ENCODE results near the gene UCKL1. TPM values are rescaled to one million over a fixed set of nuclear protein-coding genes. Genes with fewer than 3 reads are reported as not detected.

UCKL1 gene
- polyA plus RNA-seq, 3 donors: 10.9 to 65.8 (median 14.5) TPM

GRCh38 chr20:63920226-63920625 lies 36.0 kb downstream of the UCKL1 start:
- Histone ChIP-seq H3K4me2 (replicated peaks; ENCODE audit: extremely low read depth, low read length, poor library complexity, severe bottlenecking) (no peak overlapping the region), H4K20me1 (ENCODE audit: insufficient read depth, low read length) (peaks cover 96% of the 10 kb centered on the region), H3K9ac (ENCODE audit: insufficient read depth, low read length, poor library complexity, severe bottlenecking) (no peak overlapping the region), H3K9me3 (replicated peaks in 1 of 2; ENCODE audit: control insufficient read depth in 1 of 2, insufficient read depth in 1 of 2, low read length in 2 of 2) (peaks cover 0 to 9% of the 10 kb centered on the region in 2 donors), H3K27ac (ENCODE audit: low read depth in 1 of 2, low read length in 2 of 2) (no peak overlapping the region), H3K36me3 (replicated peaks in 1 of 2; ENCODE audit: control insufficient read depth in 1 of 2, insufficient read depth in 2 of 2, low read length in 2 of 2) (peaks cover 31 to 91% of the 10 kb centered on the region in 2 donors), H3K4me1 (ENCODE audit: control insufficient read depth in 1 of 2, insufficient read depth in 2 of 2, low read length in 2 of 2) (no peaks in the 10 kb centered on the region), H2AFZ (ENCODE audit: insufficient read depth, low read depth, low read length, poor library complexity, severe bottlenecking) (no peak overlapping the region), H3K4me3 (replicated peaks in 1 of 3; ENCODE audit: low read depth in 2 of 3, low read length in 3 of 3) (no peak overlapping the region), H3K79me2 (ENCODE audit: insufficient read depth, low read length) (peaks cover 95% of the 10 kb centered on the region), H3K27me3 (ENCODE audit: control insufficient read depth in 2 of 2, insufficient read depth in 2 of 2, low read length in 2 of 2) (no peaks in the 10 kb centered on the region)
- Mint-ChIP-seq H3K9me3 (peaks cover 4 to 13% (median 9%) of the 10 kb centered on the region in 7 donors), H3K4me1 (peaks cover 4% of the 10 kb centered on the region), H3K4me3 (no peak overlapping the region), H3K36me3 (peaks cover 35 to 81% of the 10 kb centered on the region in 2 donors), H3K27ac (peak overlapping the region in 1 of 7 donors; percentile 18), H3K27me3 (ENCODE audit: low read depth in 3 of 3) (no peaks in the 10 kb centered on the region)
- no peak for DNase-seq
- TF ChIP-seq CTCF (IDR thresholded peaks at IDR 0.05): no peak
- intact Hi-C loops (cut with micrococcal nuclease): no loop called here
- WGBS (ENCODE audit: insufficient coverage): 85% methylated on average over 12 of the region's 23 CpGs

GRCh38 chr20:63919130-63919529 lies 37.1 kb downstream of the UCKL1 start:
- no peak overlapping the region for H3K4me2 ChIP-seq (replicated peaks; ENCODE audit: extremely low read depth, low read length, poor library complexity, severe bottlenecking)
- no peak overlapping the region for H3K9ac ChIP-seq (ENCODE audit: insufficient read depth, low read length, poor library complexity, severe bottlenecking)
- peaks cover 0 to 9% of the 10 kb centered on the region in 2 donors for H3K9me3 ChIP-seq (replicated peaks in 1 of 2; ENCODE audit: control insufficient read depth in 1 of 2, insufficient read depth in 1 of 2, low read length in 2 of 2)
- H3K36me3 ChIP-seq (replicated peaks in 1 of 2; ENCODE audit: control insufficient read depth in 1 of 2, insufficient read depth in 2 of 2, low read length in 2 of 2): peaks cover 31 to 91% of the 10 kb centered on the region in 2 donors
- H3K79me2 ChIP-seq (ENCODE audit: insufficient read depth, low read length): peaks cover 95% of the 10 kb centered on the region
- H2AFZ ChIP-seq (ENCODE audit: insufficient read depth, low read depth, low read length, poor library complexity, severe bottlenecking): no peak overlapping the region
- 90% methylated on average over 10 of the region's 19 CpGs for WGBS (ENCODE audit: insufficient coverage)
- no peak overlapping the region for H3K4me3 ChIP-seq (replicated peaks in 1 of 3; ENCODE audit: low read depth in 2 of 3, low read length in 3 of 3)
- intact Hi-C loops (cut with micrococcal nuclease): no loop called here
- H3K27me3 ChIP-seq (ENCODE audit: control insufficient read depth in 2 of 2, insufficient read depth in 2 of 2, low read length in 2 of 2): no peaks in the 10 kb centered on the region
- no peaks in the 10 kb centered on the region for H3K4me1 ChIP-seq (ENCODE audit: control insufficient read depth in 1 of 2, insufficient read depth in 2 of 2, low read length in 2 of 2)
- no peak overlapping the region for H3K4me3 Mint-ChIP-seq
- H3K4me1 Mint-ChIP-seq: peaks cover 7% of the 10 kb centered on the region
- peaks cover 4 to 13% (median 9%) of the 10 kb centered on the region in 7 donors for H3K9me3 Mint-ChIP-seq
- peaks cover 96% of the 10 kb centered on the region for H4K20me1 ChIP-seq (ENCODE audit: insufficient read depth, low read length)
- H3K27ac Mint-ChIP-seq: no peak overlapping the region
- H3K27me3 Mint-ChIP-seq (ENCODE audit: low read depth in 3 of 3): no peaks in the 10 kb centered on the region
- TF ChIP-seq CTCF (IDR thresholded peaks at IDR 0.05): no peak
- H3K27ac ChIP-seq (ENCODE audit: low read depth in 1 of 2, low read length in 2 of 2): peak overlapping the region in 1 of 2 donors; percentile 14
- DNase-seq: no peak
- peaks cover 34 to 85% of the 10 kb centered on the region in 2 donors for H3K36me3 Mint-ChIP-seq
